NCI-H345 (cell line): ENCODE measurements around the gene NF2.

Source experiments
- DNase-seq: peaks from one replicate; lab custom pipeline; 2025; lab: John Stamatoyannopoulos, UW

Gene NF2

DNA sequence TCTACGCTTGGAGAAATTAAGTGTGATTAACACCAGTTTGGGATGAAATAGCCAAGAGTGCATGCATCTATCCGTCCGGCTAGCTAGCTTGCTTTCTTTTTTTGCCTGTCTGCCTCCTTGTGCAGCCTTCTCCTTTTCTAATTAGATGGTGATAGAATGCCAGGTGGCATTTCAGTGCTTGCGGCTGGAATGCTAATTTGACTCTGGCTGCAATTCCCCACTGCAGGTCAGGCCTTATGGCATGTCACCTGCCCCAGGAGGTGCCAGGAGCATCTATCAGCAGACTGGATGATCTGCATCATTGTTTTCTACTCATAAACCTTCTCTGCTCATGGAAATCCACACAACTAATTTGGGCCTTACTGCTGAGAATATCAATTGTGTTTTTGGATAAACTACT lies 65.2 kb downstream of the NF2 start:
- DNase-seq: no peak

DNA sequence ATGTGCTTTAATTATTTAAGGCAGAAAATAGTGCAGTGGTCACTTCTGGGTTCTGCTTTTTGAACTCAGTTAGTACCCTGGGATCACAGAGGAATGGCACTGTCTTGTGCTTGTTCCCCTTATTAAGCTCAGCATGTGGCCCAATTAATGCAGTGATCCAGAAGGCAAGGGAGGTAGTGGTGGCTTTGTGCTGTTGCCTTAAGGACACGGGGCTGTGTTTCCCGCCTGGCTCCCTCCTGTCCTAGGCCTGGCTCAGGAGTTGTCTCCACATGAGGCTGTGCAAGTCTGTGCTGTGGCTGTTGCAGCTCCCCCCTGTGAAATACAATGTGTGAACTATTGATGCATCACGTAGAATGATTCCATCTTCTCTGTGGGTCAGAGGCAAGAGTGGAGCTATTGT lies 67.2 kb downstream of the NF2 start:
- DNase-seq: no peak

DNA sequence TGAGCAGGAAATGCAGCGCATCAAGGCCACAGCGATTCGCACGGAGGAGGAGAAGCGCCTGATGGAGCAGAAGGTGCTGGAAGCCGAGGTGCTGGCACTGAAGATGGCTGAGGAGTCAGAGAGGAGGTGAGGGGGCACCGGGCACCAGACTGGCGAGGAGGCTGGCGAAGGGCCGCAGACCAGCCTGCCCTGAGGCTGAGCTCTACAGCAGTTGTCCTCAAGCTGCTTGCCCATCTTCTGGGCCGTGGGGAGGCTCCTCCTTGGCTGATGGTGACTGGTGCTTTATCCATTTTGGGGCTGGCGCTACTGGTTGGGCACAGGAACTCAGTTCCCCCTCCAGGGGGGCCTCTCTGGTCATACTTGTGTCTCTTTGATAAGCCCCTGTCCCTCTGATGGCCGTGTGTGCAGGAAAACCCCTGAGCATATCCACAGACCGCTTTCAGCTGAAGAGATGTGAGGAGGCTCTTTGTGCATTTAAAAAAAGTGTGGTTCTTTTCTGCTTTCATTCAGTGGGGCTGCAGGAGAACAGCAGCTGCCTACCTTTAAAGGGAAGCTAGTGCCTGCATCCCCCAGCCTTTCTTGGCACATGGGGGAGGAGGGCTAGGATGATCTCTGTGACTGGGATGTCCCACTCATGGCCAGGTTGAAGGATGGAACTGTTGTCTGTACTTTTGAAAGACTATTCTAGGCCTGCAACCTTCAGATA lies 70.1 kb downstream of the NF2 start:
- DNase-seq: no peak

DNA sequence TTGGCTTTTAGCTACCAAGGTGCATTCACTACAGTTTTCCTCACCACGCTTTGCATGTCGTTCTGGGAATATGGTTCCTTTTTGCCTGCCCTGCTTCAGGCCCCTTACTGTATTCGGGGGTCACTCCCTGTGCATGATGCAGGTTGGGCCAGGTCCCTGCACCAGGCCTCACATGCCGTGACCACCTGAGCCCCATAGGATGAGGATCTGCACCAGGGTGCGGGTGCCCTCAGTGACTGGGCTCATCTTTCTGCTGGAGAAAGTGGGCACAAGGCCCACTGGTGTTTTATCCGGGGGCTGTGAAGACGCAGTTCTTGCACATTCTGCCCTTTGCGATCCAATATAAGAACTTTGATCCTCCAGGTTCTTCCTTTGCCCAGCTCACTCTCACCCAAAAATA lies 70.7 kb downstream of the NF2 start:
- no peak for DNase-seq

DNA sequence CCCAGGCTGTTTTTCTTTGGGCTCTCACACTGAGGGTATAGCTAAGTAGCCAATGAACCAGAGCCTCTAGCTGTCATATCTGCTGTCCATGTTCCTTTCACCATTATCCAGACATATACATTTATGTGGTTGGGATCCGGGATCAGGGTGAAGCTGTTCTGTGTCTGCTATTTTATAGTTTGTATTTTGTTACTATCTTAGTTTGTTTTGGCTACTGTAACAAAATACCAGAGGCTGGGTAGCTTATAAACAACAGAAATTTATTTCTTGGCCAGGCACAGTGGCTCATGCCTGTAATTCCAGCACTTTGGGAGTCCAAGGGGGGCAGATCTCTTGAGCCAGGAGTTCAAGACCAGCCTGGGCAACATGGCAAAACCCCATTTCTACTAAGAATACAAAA lies 75.9 kb downstream of the NF2 start:
- DNase-seq: no peak

DNA sequence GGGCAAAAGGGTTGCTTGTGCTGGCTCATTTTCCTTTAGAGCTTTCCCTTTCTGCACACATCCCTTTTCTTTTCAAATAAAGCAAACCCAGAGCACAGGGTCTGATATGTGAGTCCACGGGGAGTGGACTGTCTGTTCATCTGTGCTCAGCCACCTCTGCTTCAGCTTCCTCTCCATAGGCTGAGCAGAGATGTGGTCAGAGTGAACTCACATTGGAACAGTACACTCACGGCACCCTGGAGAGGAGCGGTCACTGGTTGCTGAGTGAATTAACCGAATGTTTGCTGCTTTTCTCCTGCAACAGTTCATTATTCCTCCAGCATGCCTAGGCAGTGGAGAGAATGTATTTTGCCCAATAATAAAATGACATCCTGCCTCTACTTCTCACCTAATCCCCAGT lies 80.1 kb downstream of the NF2 start:
- no peak for DNase-seq

DNA sequence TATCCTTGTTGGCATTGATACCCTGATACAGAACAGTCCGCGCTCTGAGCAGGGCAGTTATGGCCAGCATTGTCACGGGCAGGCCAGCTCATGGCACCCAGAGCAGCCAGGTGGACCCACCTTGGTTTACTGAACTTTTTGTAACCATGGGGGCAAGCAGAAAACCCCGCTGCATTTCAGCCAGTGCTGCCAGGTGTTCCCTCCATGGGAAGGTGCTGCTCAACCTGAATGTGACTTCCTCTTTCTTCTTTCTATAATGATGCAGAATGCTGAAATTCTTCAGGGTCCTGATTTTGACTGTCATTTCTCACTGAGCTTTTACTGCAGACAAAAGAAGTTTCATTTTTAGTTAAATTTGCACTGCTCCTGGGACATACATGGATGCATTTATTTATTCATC lies 80.8 kb downstream of the NF2 start:
- DNase-seq: no peak

DNA sequence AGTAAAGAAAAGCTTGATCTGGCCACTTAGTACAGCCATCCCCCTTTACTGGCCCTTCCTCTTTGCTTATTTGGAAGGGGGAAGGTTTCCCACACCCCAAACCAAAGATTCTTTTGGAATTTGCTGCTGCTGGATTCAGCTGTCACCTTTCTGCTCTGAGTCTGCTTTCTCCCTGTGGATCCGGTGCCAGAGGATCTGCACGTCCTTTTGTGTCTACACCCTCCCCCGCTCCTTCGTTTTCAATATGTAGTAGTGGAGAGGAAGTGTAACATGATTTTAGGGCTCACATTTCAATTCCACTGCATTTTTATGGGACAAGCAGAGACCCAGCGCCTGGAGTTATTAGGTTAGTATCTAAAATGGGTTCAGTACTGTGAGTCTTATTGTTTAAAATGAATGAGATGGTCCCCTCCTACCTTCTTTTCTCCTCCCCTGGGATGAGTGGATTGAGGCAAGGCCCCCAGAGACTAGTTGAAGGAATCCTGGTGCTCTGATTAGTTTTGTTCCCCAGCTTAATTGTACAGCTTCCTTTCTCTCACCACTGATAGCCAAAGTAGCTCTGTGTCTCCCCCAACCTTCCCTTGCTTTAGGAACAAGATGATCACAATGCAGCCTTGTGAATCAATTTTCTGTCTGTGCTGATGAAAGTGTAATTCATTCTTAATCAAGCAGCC lies 85.9 kb downstream of the NF2 start:
- peak; percentile 7 for DNase-seq

DNA sequence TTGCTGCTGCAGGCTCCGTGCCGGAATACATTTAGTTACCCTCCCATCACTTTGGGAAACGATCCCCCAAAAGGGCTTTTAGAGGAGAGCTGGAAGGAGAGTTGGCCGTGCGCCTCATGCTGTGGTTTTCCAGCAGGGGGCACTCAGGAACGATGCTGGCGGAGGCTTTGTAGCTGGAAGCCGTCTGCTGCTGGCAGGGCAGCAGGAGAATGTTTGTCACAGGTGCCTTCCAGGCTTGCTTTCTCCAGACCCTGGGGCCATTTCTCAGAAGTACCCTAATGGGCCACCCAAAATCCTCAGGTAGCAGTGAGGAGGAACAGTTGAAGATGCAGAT lies 86.4 kb downstream of the NF2 start:
- DNase-seq: peak; percentile 57

DNA sequence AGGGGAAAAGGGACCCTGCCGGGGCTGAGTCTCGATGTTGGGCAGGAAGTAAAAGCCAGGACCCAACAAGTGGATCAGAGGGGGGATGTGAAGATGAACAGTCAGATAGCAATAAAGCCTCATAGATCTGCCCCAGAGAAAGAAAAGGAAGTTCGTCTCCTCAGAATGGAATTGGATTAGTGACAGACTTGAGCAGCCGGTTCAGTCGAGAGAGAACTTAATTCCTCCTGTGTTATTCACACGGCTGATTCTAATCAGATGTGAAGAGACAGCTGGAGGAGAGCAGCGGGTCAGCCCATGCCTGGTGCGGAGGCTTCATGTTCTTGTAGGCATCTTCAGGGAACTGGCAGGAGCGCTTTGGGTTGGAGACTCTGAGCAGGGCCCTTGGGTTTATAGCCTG lies 87.0 kb downstream of the NF2 start:
- DNase-seq: no peak

DNA sequence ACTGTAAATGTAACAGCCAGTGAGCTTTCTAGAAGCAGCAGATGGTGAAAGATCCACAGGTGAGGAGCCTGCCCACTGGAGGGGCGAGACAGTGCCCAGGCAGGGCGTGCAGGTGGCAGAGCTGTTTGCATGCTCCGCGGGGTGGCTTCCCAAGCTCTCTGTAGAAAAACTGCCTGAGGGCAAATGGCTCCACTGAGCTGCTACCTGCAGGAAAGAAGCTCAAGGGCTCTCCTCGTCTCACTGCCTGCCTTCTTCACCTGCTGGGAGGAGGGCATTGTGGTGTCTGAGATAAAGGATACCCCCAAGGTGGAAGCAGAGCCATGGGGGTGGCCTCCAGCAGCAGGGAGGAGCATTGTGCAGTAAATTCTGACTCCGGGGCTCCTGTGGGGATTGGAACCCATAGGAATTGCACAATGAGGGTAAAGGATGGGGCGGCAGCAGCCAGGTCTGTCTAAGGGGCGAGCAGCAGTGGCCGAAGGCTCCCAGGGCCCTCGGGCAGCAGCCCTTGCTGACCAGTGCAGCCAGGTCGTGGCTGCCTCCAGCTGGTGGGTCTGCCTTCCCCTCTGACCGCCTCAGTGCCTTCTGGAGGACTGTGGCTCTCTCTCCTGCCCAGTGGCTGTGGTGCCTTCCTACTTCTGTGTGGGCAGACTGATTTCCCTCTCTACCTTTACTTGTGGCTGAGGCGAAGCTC lies 88.3 kb downstream of the NF2 start:
- peak; percentile 93 for DNase-seq

DNA sequence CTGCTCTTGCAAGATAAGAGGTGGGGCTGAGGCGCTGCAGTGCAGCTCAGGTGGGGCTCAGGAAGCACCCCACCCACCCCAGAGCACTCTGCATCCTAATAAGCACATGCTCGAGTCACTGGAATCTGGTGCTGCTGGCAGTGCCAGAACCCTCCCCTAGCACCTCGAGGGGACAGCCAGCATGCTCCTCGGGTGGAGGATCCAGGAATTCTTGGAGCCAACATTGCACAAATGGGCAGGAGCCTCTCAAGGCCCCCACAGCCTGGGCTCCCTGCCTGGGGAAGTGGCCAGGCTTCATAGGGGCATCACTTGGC lies 88.9 kb downstream of the NF2 start:
- no peak for DNase-seq

DNA sequence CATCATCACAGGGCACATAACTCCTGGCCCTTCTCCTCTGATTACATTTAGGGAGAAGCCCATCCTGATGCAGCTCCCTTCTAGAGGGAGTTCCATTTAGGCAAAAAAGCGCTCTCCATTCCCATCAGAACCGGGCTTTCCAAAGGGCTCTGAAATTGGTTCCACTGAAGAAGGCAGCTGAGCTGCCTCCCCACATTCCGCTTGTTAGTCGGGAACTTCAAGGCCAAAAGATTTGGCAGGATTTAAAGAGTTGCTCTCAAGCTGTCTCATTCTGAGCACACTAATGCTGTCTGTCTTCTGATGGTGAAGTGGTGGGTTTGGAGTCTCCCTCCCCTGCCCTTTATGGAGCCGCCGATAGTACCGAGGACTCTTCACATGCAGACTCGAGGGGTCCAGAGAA lies 89.7 kb downstream of the NF2 start:
- no peak for DNase-seq

DNA sequence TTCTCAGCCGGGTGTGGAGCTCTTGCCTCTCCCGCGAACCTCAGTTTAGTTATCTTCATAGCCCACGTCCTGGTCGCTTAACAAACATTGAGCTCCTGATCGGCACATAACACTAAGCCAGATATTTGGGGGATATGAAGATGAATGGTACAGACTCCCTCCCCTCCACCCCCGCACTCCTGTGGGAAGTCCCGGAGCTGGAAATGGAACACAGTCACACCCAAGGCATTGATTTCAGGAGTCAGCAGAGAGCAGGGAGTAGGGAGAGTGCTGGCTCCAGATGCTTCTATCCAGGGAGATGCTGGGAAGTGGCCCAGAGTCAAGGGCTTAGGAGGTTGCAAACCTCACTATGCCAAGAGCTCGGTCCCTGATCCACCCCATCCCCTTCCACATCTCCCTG lies 90.2 kb downstream of the NF2 start:
- DNase-seq: no peak

DNA sequence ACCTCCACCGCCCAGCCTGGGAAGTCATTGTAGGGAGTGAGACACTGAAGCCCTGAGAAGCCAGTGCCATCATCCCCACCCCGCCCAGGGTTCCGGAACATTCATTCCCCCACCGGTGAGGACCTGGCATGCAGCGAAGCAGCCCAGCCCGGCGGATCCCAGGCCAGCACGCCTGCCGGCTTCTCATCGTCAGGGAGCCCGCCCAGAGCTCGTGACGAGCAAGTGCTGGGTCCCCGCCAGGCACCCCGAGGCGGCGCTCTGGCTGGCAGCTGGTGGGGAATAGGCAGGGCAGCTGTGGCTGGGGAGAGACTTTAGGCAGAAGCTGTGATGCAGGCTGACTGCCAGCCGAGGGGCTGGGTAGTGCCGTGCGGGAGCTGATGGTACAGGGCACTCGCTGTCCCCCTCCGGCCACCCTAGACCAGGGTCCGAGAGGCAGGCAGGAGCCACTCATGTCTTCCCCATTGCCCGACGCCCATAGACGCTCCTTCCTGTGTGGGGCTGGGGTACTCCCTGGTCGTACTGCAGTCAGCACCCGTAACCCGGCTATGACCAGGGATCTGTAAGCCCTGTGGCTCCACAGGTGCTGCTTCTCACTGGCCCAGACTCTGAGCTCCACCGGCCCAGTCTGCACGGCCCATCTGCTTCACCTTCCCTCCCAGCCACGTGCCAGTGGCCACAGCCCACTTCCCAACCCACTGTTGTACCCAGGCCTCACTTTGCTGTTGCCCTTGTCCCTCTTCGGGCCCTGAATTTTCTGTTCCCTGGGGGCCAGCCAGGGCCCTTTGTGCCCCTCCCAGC lies 91.9 kb downstream of the NF2 start:
- peak; percentile 89 for DNase-seq

DNA sequence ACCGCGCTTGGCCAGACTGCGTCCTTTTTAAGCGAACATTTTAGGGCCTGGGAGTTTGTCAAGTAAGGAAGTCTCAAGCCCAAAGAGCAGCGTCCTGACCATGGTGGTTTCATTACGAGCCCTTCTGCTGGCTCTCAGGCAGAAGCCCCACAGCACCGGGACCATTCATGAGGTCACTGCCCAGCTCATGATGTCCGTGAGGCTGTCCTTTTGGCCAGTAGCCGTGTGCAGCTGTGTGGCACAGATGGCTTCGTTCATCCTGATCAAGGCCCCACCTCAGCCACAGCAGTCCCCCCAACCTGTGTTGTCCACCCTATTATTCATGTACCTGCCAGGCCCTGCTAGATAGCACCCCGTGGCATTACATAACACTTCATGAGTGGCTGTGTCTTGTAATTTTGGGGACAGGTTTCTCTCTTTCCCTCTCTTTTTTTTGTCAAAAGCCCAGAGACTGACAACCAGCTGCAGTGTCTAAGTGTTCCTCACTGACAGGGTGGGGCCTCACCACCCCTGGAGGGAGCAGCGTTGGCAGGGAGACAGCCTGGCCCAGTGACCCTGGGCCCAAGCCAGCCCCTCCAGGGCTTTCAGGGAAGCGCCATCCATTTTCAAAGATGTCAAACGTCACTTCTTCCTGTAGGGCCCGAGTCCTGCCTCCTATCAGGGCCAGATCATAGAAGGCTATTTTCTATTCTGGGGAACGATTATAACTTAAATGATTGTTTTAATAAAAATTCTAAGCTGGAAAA lies 94.6 kb downstream of the NF2 start:
- no peak for DNase-seq

DNA sequence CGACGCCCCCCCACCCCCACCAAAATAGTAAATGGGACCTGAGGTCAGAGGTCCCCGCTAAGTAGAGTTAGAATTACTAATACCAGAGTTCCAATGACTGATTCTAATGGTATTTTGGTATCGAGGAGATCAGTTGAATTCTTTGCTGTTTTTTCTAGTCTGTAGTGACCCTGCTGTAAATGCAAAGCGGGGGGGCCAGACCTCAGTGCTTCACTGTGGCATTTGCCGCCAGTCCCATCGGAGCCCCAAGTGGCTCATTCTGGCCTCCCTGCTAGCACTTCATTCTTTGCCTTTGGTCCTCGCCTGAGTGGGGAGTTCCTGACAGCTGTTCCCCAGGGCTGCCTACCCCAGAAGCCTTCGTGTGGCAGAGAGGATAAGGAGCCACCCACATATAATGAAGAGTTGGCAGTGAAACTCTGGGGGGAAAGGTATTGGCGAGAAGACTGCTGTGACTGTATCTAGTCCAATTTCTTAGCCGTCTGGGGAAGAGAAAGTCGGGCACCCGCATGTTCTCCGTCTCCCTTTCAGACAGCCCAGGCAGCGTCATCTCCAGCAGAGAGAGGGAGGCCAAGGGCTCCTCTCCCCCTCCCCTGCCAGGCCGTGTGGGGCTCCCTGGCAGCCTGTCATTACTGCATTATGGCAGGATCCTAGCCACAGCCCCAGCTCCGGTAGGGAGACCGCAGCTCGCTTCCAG lies 96.9 kb downstream of the NF2 start:
- no peak for DNase-seq

DNA sequence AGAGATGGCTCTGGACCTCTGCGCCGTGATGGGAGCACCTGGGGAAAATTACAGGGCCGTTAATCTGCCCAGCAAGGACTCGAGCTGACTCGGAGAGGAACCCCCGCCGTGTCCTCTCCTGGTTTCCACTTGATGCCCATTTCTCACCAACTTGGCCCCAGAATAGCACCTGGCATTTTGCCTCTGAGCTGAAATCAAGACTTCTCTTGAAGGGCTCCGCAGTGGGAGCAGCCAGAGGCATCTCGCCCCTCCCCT lies 97.4 kb downstream of the NF2 start:
- peak; percentile 45 for DNase-seq

DNA sequence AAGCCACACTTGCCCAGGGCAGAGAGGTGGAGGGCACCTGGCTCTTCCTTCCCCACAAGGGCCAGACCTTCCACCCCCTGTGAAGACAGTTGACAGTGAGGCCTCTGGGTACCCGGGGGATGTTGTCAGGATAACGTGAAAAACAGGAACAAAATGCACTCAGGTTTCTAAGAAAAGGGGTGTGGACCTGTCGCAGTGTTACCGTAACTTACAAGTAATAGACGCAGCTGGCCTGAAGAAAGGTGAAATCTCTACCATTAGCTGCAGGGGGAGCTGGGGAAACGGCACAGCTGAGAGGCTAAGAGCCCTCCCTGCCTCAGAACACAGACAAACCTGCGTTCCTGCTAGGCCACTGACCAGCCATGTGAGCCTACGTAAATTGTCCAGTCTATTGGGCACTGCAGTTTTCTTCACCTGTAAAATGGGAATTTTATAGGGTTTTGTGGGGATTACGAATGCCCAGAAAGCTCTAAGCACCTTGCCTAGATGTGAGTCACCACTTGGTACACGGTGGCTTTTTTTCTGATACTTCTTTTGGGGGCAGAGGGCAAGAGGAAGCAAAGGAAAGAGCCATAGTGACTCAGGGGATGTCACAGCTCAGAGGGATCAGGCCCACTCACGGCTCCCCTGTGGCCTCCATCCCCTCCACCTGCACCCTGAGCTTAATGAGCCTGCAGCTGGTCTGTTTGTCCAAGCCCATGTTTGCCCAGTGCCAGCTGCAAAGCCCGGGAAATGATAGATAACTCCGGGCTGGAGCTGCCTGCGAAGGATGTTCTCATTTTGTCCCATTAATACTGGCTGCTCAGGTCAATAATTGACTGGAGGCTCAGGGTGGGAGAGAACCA lies 97.9 kb downstream of the NF2 start:
- peak; percentile 68 for DNase-seq

DNA sequence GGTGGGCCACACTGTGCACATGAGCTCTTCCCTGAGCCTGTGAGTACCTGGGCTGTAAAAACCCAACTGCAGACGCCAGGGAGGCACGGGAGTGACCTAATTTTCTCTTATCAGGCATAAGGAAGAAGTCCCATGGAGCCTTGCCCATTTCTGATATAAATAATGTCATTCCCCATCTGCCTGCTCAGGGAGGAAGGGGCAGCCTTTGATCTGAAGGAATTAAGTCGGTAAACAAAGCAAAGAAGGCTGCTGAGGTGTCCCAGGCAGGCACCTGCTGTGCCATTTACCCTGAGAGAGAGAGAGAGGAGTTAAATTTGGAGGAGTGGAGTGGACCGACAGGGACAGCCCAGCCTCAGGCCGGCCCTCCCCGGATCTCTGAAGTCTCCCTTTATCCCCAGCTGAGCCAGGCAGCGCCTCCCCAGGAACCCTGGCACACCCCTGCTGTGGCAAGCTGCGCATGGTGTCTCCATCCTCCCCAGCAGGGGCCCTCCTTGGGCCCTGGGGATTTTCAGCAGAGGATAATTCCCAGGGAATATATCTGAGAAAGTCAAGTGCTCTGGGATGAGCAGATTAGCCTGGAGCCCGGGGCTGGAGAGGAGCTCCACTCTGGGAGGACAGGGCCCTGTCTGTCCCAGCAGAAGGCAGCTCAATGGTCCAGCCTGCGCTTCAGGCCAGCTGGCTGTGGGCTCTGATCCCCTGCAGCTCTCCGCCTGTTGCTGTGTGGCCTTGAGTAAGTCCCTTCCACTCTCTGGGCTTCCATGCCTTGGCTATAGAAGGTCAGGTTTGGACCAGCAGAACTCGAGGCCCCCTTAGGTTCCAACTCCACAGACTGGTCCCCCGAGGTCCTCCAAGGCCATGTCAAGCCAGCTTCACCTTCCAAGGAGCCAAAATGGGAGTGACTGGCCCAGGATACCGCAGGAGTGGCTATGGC lies 98.8 kb downstream of the NF2 start:
- peak; percentile 37 for DNase-seq
